ENCODE measurements around the gene NUBP1. TPM values are rescaled to one million over a fixed set of nuclear protein-coding genes. Genes with fewer than 3 reads are reported as not detected.
A peak's percentile ranks its signal among the peaks of the same experiment; 100 is the strongest.

Gene NUBP1
- polyA plus RNA-seq, 3 donors, result 52.8 to 56.6 (median 54.3) TPM

DNA sequence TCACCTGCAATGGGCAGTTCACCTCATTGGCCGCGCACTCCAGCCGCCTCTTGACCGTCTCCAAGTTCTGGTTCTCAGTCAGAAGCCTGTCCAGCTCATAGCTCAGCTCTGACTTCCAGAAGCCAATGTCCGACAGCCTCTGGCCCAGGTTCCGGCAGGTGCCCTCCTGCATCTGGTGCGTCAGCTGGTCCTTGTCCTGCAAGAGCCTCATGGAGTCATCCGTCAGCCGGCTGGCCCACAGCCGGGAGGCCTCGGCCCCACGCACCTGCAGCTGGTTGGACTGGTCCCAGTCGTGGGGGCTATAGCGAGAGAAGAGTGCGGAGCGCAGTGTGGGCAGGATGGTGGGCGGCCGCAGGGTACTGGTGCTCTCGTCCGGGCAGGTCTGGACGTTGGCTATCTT, 49.3 kb upstream of the NUBP1 start:
- Histone ChIP-seq H3K9ac (ENCODE audit: insufficient read depth, low read length, poor library complexity, severe bottlenecking) (no peak overlapping the region), H2AFZ (ENCODE audit: insufficient read depth, low read depth, low read length, poor library complexity, severe bottlenecking) (no peak overlapping the region), H3K4me3 (replicated peaks in 1 of 3; ENCODE audit: low read depth in 2 of 3, low read length in 3 of 3) (no peak overlapping the region), H3K4me2 (replicated peaks; ENCODE audit: extremely low read depth, low read length, poor library complexity, severe bottlenecking) (no peak overlapping the region), H3K27me3 (ENCODE audit: control insufficient read depth in 2 of 2, insufficient read depth in 2 of 2, low read length in 2 of 2) (no peaks in the 10 kb centered on the region), H3K4me1 (ENCODE audit: control insufficient read depth in 1 of 2, insufficient read depth in 2 of 2, low read length in 2 of 2) (no peaks in the 10 kb centered on the region), H3K9me3 (replicated peaks in 1 of 2; ENCODE audit: control insufficient read depth in 1 of 2, insufficient read depth in 1 of 2, low read length in 2 of 2) (no peaks in the 10 kb centered on the region), H3K79me2 (ENCODE audit: insufficient read depth, low read length) (no peaks in the 10 kb centered on the region), H3K27ac (ENCODE audit: low read depth in 1 of 2, low read length in 2 of 2) (no peak overlapping the region), H4K20me1 (ENCODE audit: insufficient read depth, low read length) (no peaks in the 10 kb centered on the region), H3K36me3 (replicated peaks in 1 of 2; ENCODE audit: control insufficient read depth in 1 of 2, insufficient read depth in 2 of 2, low read length in 2 of 2) (no peaks in the 10 kb centered on the region)
- TF ChIP-seq, protein P1, sequence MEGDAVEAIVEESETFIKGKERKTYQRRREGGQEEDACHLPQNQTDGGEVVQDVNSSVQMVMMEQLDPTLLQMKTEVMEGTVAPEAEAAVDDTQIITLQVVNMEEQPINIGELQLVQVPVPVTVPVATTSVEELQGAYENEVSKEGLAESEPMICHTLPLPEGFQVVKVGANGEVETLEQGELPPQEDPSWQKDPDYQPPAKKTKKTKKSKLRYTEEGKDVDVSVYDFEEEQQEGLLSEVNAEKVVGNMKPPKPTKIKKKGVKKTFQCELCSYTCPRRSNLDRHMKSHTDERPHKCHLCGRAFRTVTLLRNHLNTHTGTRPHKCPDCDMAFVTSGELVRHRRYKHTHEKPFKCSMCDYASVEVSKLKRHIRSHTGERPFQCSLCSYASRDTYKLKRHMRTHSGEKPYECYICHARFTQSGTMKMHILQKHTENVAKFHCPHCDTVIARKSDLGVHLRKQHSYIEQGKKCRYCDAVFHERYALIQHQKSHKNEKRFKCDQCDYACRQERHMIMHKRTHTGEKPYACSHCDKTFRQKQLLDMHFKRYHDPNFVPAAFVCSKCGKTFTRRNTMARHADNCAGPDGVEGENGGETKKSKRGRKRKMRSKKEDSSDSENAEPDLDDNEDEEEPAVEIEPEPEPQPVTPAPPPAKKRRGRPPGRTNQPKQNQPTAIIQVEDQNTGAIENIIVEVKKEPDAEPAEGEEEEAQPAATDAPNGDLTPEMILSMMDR (IDR thresholded peaks at IDR 0.05), result no peak
- Mint-ChIP-seq H3K27me3 (ENCODE audit: low read depth in 3 of 3) (peaks cover 1 to 3% (median 2%) of the 10 kb centered on the region in 3 donors), H3K9me3 (peaks cover 0 to 9% (median 3%) of the 10 kb centered on the region in 7 donors), H3K27ac (peak overlapping the region in 1 of 7 donors; percentile 64), H3K4me3 (no peak overlapping the region), H3K4me1 (no peaks in the 10 kb centered on the region), H3K36me3 (no peaks in the 10 kb centered on the region)
- intact Hi-C loops (cut with micrococcal nuclease), result no loop called here
- WGBS (ENCODE audit: insufficient coverage), result 97% methylated on average over 19 of the region's 21 CpGs
- DNase-seq, result no peak

DNA sequence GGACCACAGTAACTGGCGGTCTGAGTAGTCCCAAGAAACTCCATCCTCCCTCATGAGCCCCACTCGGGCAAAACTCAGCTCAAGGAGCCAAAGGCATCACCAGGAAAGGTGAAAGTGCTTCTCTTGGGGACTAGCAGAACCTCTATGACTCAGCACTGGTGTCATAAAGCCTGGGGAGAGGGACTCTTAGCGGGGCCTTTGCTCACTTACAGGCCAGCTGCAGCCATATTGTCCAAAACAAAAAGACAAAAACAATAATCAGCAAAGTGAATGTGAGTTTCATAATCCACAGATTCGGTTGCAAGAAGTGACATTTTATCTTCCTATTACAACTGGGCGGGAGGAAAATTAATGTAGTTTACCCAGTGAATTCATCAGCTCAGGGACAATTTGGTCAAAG, 48.8 kb upstream of the NUBP1 start, which contains the start of gene TEKT5:
TEKT5 (minus strand) TSS at position 101 of the 400 bp plus-strand sequence; CDS start at position 44, 57 bp downstream.
- no peaks in the 10 kb centered on the region for H3K9me3 ChIP-seq (replicated peaks in 1 of 2; ENCODE audit: control insufficient read depth in 1 of 2, insufficient read depth in 1 of 2, low read length in 2 of 2)
- Mint-ChIP-seq H3K4me1 (no peaks in the 10 kb centered on the region), H3K27me3 (ENCODE audit: low read depth in 3 of 3) (peaks cover 1 to 3% (median 2%) of the 10 kb centered on the region in 3 donors), H3K4me3 (no peak within 1 kb of the TSS), H3K36me3 (no peaks in the 10 kb centered on the region), H3K9me3 (peaks cover 0 to 9% (median 3%) of the 10 kb centered on the region in 7 donors), H3K27ac (peak within 1 kb of the TSS in 2 of 7 donors; percentile 41 to 64)
- H3K4me3 ChIP-seq (replicated peaks in 1 of 3; ENCODE audit: low read depth in 2 of 3, low read length in 3 of 3), result no peak within 1 kb of the TSS
- TF ChIP-seq, protein P1 (IDR thresholded peaks at IDR 0.05), result no peak
- 94% methylated on average over 2 of the region's 5 CpGs for WGBS (ENCODE audit: insufficient coverage)
- no peak within 1 kb of the TSS for H2AFZ ChIP-seq (ENCODE audit: insufficient read depth, low read depth, low read length, poor library complexity, severe bottlenecking)
- H3K27ac ChIP-seq (ENCODE audit: low read depth in 1 of 2, low read length in 2 of 2), result no peak within 1 kb of the TSS
- no peaks in the 10 kb centered on the region for H3K27me3 ChIP-seq (ENCODE audit: control insufficient read depth in 2 of 2, insufficient read depth in 2 of 2, low read length in 2 of 2)
- H4K20me1 ChIP-seq (ENCODE audit: insufficient read depth, low read length), result no peaks in the 10 kb centered on the region
- DNase-seq, result no peak
- H3K9ac ChIP-seq (ENCODE audit: insufficient read depth, low read length, poor library complexity, severe bottlenecking), result no peak within 1 kb of the TSS
- H3K4me1 ChIP-seq (ENCODE audit: control insufficient read depth in 1 of 2, insufficient read depth in 2 of 2, low read length in 2 of 2), result no peaks in the 10 kb centered on the region
- H3K79me2 ChIP-seq (ENCODE audit: insufficient read depth, low read length), result no peaks in the 10 kb centered on the region
- H3K36me3 ChIP-seq (replicated peaks in 1 of 2; ENCODE audit: control insufficient read depth in 1 of 2, insufficient read depth in 2 of 2, low read length in 2 of 2), result no peaks in the 10 kb centered on the region
- intact Hi-C loops (cut with micrococcal nuclease), result no loop called here
- no peak within 1 kb of the TSS for H3K4me2 ChIP-seq (replicated peaks; ENCODE audit: extremely low read depth, low read length, poor library complexity, severe bottlenecking)
